OCI-LY3 (cell line): Measurements from ENCODE around the gene AMMECR1L.

ENCODE experiments used
- CTCF ChIP-seq: fragments of 200-600, 300-600 bp; sonication (generic); IDR thresholded peaks from 2 replicates; pipeline ENCODE4 v1.5.1; 2014; ENCODE audit warnings: antibody characterized with exemption, low read length, low read depth
- EZH2phosphoT487 ChIP-seq: fragments of 200-600 bp; shearing (Covaris generic); IDR thresholded peaks from 2 replicates; pipeline ENCODE4 v1.6.1; 2018; ENCODE audit warnings: antibody characterized with exemption, mixed run types, low read depth

- TF ChIP-seq CTCF (no peak), EZH2phosphoT487 (no peak)
Measured at GRCh38 chr2:127887082-127887775, 1.5 kb upstream of the AMMECR1L start.
